Eye (tissue), 1 donor: Measurements from ENCODE around the gene RFX5.
"Not testable (repeated sequence)": the region's sequence is repeated elsewhere in the genome, so short reads cannot be mapped to it uniquely, and the experiment has no call there.

Source experiments
- DNase-seq: peaks from one replicate; pipeline ENCODE4 v3.0.0-alpha.2; 2015

Gene RFX5

GRCh38 chr1:151346769-151347522 lies at the start of gene RFX5:
Gene RFX5 (minus strand): TSS chr1:151347252. CDS start chr1:151346320, 932 bp downstream.
- peak; percentile 99 for DNase-seq

- not testable (repeated sequence) for DNase-seq
These were observed 49.2 kb upstream of the RFX5 start for GRCh38 chr1:151396265-151396664.

GRCh38 chr1:151393583-151393982 lies 46.5 kb upstream of the RFX5 start:
- no peak for DNase-seq

- DNase-seq = no peak
These were observed 44.1 kb upstream of the RFX5 start for GRCh38 chr1:151391079-151391563.

GRCh38 chr1:151390221-151391078 lies 43.4 kb upstream of the RFX5 start:
- DNase-seq = not testable (repeated sequence)

GRCh38 chr1:151386002-151386401 lies 39.0 kb upstream of the RFX5 start:
- no peak for DNase-seq

- DNase-seq = no peak
These were observed 37.5 kb upstream of the RFX5 start for GRCh38 chr1:151384584-151384983.

GRCh38 chr1:151377150-151377884 lies 30.3 kb upstream of the RFX5 start:
- DNase-seq = no peak

- DNase-seq = no peak
These were observed 26.1 kb upstream of the RFX5 start for GRCh38 chr1:151373196-151373595.

- DNase-seq = peak; percentile 76
These were observed 25.2 kb upstream of the RFX5 start, which contains the start of gene SELENBP1 for GRCh38 chr1:151372058-151372934. Gene SELENBP1 (minus strand): TSS chr1:151372705. CDS start chr1:151372641, 64 bp downstream.

- peak; percentile 52 for DNase-seq
These were observed 24.5 kb upstream of the RFX5 start for GRCh38 chr1:151371370-151372057.

GRCh38 chr1:151370211-151370911 lies 23.3 kb upstream of the RFX5 start:
- DNase-seq = no peak

GRCh38 chr1:151369621-151370048 lies 22.6 kb upstream of the RFX5 start:
- no peak for DNase-seq

- DNase-seq = no peak
These were observed 22.2 kb upstream of the RFX5 start for GRCh38 chr1:151369302-151369610.

GRCh38 chr1:151368393-151369301 lies 21.6 kb upstream of the RFX5 start:
- DNase-seq = no peak

GRCh38 chr1:151367658-151368392 lies 20.8 kb upstream of the RFX5 start:
- no peak for DNase-seq

- DNase-seq = no peak
These were observed 17.9 kb upstream of the RFX5 start for GRCh38 chr1:151364996-151365395.

GRCh38 chr1:151362308-151363155 lies 15.5 kb upstream of the RFX5 start:
- no peak for DNase-seq
